OCI-LY3 (cell line): ENCODE data around the gene TIMM17A.

Source experiments
- EZH2phosphoT487 ChIP-seq: fragments of 200-600 bp; shearing (Covaris generic); IDR thresholded peaks from 2 replicates; pipeline ENCODE4 v1.6.1; 2018; ENCODE audit warnings: antibody characterized with exemption, mixed run types, low read depth
- TF ChIP-seq, protein P1 (sequence below): fragments of 200-600, 300-600 bp; sonication (generic); IDR thresholded peaks from 2 replicates; pipeline ENCODE4 v1.5.1; 2014; ENCODE audit warnings: antibody characterized with exemption, low read length, low read depth

DNA sequence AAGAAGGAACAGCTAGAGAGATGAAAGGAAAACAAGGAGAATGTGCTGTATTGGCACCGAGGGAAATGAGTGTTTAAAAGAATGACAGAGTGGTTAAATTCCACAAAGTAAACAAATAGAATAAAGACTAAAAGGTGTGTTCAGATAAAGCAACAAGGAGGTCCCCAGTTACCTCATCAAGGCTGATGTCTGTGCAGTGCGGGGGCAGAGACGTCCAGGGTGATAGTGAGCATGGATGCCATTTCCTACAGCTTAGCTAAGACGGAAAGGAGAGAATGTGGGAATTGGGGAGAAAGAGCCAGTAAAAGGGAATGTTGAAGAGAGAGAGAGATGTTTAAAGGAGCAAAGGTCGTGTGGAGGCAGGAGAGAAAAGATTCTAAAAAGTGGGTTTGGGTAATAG, 24.5 kb upstream of the TIMM17A start:
- TF ChIP-seq, protein P1, sequence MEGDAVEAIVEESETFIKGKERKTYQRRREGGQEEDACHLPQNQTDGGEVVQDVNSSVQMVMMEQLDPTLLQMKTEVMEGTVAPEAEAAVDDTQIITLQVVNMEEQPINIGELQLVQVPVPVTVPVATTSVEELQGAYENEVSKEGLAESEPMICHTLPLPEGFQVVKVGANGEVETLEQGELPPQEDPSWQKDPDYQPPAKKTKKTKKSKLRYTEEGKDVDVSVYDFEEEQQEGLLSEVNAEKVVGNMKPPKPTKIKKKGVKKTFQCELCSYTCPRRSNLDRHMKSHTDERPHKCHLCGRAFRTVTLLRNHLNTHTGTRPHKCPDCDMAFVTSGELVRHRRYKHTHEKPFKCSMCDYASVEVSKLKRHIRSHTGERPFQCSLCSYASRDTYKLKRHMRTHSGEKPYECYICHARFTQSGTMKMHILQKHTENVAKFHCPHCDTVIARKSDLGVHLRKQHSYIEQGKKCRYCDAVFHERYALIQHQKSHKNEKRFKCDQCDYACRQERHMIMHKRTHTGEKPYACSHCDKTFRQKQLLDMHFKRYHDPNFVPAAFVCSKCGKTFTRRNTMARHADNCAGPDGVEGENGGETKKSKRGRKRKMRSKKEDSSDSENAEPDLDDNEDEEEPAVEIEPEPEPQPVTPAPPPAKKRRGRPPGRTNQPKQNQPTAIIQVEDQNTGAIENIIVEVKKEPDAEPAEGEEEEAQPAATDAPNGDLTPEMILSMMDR, result no peak
- TF ChIP-seq EZH2phosphoT487, result no peak
